SU-DHL-6 (cell line): ENCODE data around the gene FRRS1L.

Experiments used
- H2AFZ ChIP-seq: fragments of 200-600 bp; sonication (generic); 2 replicates; pipeline ENCODE4 v1.6.1; 2014; ENCODE audit warnings: low read depth, mild to moderate bottlenecking, moderate library complexity, mixed read lengths, antibody characterized with exemption, low read length; ENCODE audit not compliant: severe bottlenecking
- H3F3A ChIP-seq: fragments of 200-600 bp; shearing (Covaris generic); 2 replicates; pipeline ENCODE4 v1.6.0; 2016; ENCODE audit warnings: antibody characterized with exemption, mild to moderate bottlenecking; ENCODE audit not compliant: insufficient read depth
- H3K27ac ChIP-seq: fragments of 200-600 bp; sonication (generic); 2 replicates; pipeline ENCODE4 v1.5.1; 2016; ENCODE audit warnings: low read depth, mild to moderate bottlenecking, low read length, moderate library complexity, mixed read lengths
- H3K27me3 ChIP-seq: fragments of 200-600 bp; sonication (generic), shearing (Covaris generic); 2 replicates; pipeline ENCODE4 v1.6.0; 2014; ENCODE audit warnings: mild to moderate bottlenecking, low read length
- H3K36me3 ChIP-seq: fragments of 200-600 bp; sonication (generic); 2 replicates; pipeline ENCODE4 v1.6.1; 2014; ENCODE audit warnings: mild to moderate bottlenecking, low read length, mixed read lengths
- H3K4me2 ChIP-seq: fragments of 300-600, 200-600 bp; shearing (Covaris generic), sonication (generic); 2 replicates; pipeline ENCODE4 v1.6.0; 2014; ENCODE audit warnings: low read length, low read depth, mild to moderate bottlenecking; ENCODE audit not compliant: poor library complexity, severe bottlenecking
- H3K4me3 ChIP-seq: fragments of 200-600 bp; sonication (generic); 2 replicates; pipeline ENCODE4 v1.5.1; 2014; ENCODE audit warnings: antibody characterized with exemption, low read length, mild to moderate bottlenecking, mixed read lengths; ENCODE audit not compliant: insufficient read depth, poor library complexity, severe bottlenecking
- H3K79me2 ChIP-seq: fragments of 200-600 bp; sonication (generic); 2 replicates; pipeline ENCODE4 v1.6.1; 2014; ENCODE audit warnings: mild to moderate bottlenecking, low read length, moderate library complexity; ENCODE audit not compliant: insufficient read depth
- H3K9ac ChIP-seq: fragments of 200-600 bp; sonication (generic); 2 replicates; pipeline ENCODE4 v1.7.0; 2014; ENCODE audit warnings: mild to moderate bottlenecking, low read length
- H3K9me2 ChIP-seq: fragments of 200-600 bp; sonication (generic); replicated peaks from 2 replicates; pipeline ENCODE4 v1.6.1; 2014; ENCODE audit warnings: low read length; ENCODE audit not compliant: insufficient read depth
- H3K9me3 ChIP-seq: fragments of 200-600 bp; sonication (generic); 2 replicates; pipeline ENCODE4 v1.6.1; 2014; ENCODE audit warnings: low read length, mixed read lengths; ENCODE audit not compliant: insufficient read depth
- H4K20me1 ChIP-seq: fragments of 200-600 bp; sonication (generic); 2 replicates; pipeline ENCODE4 v1.6.1; 2014; ENCODE audit warnings: low read depth, mild to moderate bottlenecking, antibody characterized with exemption, low read length, moderate library complexity, mixed read lengths
- EZH2phosphoT487 ChIP-seq: fragments of 200-600 bp; sonication (generic), shearing (Covaris generic); conservative IDR thresholded peaks from 2 replicates; pipeline ENCODE4 v1.6.1; 2018; ENCODE audit warnings: mild to moderate bottlenecking, antibody characterized with exemption, low read length, moderate library complexity, mixed read lengths
- TF ChIP-seq, protein P1 (sequence below): fragments of 200-600 bp; sonication (generic); IDR thresholded peaks from one replicate; pipeline ENCODE4 v1.5.1; 2017; ENCODE audit warnings: antibody characterized with exemption, mild to moderate bottlenecking, low read length, moderate library complexity; ENCODE audit not compliant: insufficient read depth, poor library complexity, severe bottlenecking

FRRS1L gene

DNA sequence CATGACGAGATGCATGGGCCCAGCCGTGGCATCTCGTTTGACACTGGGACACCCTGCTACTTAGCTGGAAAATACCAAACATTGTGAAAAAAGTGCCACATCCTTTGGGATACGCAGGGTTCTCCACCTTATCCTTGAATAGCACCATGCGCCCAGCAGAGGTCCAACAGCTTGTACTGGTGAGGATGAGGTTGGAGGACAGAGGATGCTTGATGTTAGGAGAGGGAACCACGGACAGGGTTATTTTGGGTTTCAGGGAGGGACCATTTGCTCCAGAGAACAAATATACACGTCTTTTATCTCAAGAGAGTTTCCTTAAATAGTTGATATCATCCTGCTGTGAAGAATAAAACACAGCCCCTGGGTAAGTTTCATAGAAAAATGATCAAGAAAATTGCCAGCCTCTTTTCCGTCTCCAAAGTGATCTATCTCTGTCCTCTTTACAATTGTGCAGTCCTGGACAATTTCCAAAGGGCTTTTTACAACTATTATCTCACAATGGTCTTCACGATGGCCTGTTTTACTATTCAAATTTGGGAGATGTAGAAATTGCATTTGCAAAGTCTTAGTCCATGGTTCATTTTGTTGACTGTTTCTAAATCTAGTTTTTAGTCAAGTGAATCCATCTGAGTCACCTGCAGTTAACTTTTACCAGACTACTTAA lies 19.9 kb upstream of the FRRS1L start:
- Histone ChIP-seq H3K79me2 (no peaks in the 10 kb centered on the region), H3K9ac (no peak overlapping the region), H3K4me3 (no peak overlapping the region), H3K36me3 (no peaks in the 10 kb centered on the region), H3K9me2 (no peaks in the 10 kb centered on the region), H3F3A (no peaks in the 10 kb centered on the region), H2AFZ (no peak overlapping the region), H4K20me1 (no peaks in the 10 kb centered on the region), H3K9me3 (no peaks in the 10 kb centered on the region), H3K4me2 (no peak overlapping the region), H3K27me3 (no peaks in the 10 kb centered on the region), H3K27ac (no peak overlapping the region)
- TF ChIP-seq, protein P1, sequence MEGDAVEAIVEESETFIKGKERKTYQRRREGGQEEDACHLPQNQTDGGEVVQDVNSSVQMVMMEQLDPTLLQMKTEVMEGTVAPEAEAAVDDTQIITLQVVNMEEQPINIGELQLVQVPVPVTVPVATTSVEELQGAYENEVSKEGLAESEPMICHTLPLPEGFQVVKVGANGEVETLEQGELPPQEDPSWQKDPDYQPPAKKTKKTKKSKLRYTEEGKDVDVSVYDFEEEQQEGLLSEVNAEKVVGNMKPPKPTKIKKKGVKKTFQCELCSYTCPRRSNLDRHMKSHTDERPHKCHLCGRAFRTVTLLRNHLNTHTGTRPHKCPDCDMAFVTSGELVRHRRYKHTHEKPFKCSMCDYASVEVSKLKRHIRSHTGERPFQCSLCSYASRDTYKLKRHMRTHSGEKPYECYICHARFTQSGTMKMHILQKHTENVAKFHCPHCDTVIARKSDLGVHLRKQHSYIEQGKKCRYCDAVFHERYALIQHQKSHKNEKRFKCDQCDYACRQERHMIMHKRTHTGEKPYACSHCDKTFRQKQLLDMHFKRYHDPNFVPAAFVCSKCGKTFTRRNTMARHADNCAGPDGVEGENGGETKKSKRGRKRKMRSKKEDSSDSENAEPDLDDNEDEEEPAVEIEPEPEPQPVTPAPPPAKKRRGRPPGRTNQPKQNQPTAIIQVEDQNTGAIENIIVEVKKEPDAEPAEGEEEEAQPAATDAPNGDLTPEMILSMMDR = no peak
- no peak for TF ChIP-seq EZH2phosphoT487

DNA sequence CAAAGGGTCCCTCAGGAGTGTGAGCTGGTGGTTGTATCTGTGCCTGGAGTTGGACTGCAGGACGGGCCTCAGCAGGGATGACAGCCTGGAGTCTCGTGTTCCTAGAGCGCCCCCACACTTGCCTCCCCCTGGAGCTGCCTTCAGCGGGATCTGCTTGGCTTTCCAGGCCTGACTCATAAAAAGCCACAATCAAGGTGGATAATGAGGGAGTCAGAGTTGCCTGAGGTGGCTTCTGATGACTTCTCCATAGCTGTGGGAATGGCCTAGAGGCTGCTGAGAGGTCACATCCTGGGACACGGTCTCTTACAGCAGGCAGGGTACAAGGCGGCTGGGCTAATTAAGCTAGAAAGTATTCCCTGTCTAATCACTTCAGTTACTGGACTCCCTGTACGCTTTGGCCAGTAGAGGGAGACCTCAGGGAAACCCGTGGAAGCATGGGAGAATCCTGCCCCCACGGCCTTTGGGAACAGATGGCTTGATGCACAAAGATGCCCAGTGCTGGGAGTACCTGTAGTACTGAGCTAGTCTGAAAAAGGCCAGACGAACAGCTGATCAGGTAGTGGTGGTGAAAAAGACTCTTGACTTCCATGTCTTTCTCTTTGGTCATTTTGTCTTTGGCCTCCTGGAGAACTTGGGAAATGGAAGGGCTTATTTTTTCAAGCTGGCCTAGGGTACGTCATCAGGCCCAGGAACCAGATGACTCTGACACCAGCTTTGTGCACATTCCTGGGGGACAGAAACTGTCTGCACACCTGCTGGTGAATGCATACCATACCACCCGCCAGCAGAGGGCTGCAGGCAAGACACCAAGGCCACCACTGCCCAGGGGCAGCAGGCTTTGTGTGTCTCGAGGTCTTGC lies 16.1 kb upstream of the FRRS1L start:
- no peak overlapping the region for H3K9ac ChIP-seq
- no peak overlapping the region for H3K4me3 ChIP-seq
- H3K79me2 ChIP-seq = no peaks in the 10 kb centered on the region
- no peaks in the 10 kb centered on the region for H3K9me3 ChIP-seq
- TF ChIP-seq, protein P1 = no peak
- TF ChIP-seq EZH2phosphoT487 = no peak
- no peaks in the 10 kb centered on the region for H3K27me3 ChIP-seq
- H3F3A ChIP-seq = no peaks in the 10 kb centered on the region
- no peak overlapping the region for H3K4me2 ChIP-seq
- no peaks in the 10 kb centered on the region for H3K9me2 ChIP-seq
- H2AFZ ChIP-seq = no peak overlapping the region
- no peaks in the 10 kb centered on the region for H3K36me3 ChIP-seq
- no peaks in the 10 kb centered on the region for H4K20me1 ChIP-seq
- no peak overlapping the region for H3K27ac ChIP-seq

DNA sequence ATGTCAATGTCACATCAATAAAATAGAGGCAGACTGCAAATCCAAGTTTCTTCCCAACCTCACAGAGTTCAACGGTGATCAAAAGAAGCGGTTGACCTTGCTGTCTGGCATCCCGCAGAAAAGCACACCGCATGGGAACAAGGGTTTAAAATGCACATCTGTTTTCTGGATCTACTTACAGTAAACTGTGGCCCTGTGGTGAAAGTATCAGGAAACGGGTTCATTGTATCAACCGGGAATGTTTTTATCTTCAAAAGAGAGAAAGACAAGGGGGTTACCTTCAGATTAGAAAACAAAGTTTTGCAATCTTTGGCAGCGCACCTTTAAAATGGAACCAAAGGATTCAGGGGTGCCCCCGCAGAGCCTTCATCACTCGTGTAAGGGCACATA lies 15.5 kb upstream of the FRRS1L start:
- H3K9ac ChIP-seq = no peak overlapping the region

More for the DNA sequence above, 15.5 kb upstream of the FRRS1L start:
- H3F3A ChIP-seq = no peaks in the 10 kb centered on the region
- H3K27ac ChIP-seq = no peak overlapping the region
- no peaks in the 10 kb centered on the region for H3K27me3 ChIP-seq
- no peak overlapping the region for H3K4me3 ChIP-seq
- no peak overlapping the region for H2AFZ ChIP-seq
- H3K9me2 ChIP-seq = no peaks in the 10 kb centered on the region
- TF ChIP-seq EZH2phosphoT487 = no peak
- TF ChIP-seq, protein P1 = no peak
- H3K36me3 ChIP-seq = no peaks in the 10 kb centered on the region
- H3K9me3 ChIP-seq = no peaks in the 10 kb centered on the region
- H3K79me2 ChIP-seq = no peaks in the 10 kb centered on the region
- no peaks in the 10 kb centered on the region for H4K20me1 ChIP-seq
- H3K4me2 ChIP-seq = no peak overlapping the region
